ENCODE data around the gene SLC9A3.

GRCh38 chr5:565782-566440 is 41.7 kb upstream of the SLC9A3 start:
- TF ChIP-seq EZH2 (IDR thresholded peaks at IDR 0.05; ENCODE audit: insufficient read depth, poor library complexity, severe bottlenecking): no peak
- TF ChIP-seq EZH2phosphoT487 (IDR thresholded peaks at IDR 0.05; ENCODE audit: insufficient read depth, low read depth): no peak

Data from GM23248 (cell line).